ENCODE results near the gene NEK7.

DNA sequence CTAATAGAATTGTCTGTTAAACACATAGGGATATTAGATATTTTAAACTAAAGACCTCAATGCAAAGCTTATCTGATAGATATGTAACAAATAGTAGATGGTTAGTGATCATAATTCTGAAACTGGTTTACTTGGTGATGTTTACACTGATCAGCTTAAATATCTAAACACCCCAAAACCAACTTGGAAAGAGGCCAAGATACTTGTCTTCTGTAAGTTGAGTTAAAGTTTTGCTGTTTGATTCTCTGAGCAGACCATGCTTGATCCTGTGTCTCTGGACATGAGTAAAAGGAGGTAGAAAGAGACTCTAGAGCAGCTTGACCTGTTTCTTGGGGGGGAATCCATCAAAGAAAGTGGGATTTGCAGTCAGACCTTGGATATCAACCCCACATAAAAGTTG, 107.5 kb downstream of the NEK7 start:
- TF ChIP-seq POLR2A (IDR thresholded peaks at IDR 0.05) = no peak
- TF ChIP-seq, protein P1, sequence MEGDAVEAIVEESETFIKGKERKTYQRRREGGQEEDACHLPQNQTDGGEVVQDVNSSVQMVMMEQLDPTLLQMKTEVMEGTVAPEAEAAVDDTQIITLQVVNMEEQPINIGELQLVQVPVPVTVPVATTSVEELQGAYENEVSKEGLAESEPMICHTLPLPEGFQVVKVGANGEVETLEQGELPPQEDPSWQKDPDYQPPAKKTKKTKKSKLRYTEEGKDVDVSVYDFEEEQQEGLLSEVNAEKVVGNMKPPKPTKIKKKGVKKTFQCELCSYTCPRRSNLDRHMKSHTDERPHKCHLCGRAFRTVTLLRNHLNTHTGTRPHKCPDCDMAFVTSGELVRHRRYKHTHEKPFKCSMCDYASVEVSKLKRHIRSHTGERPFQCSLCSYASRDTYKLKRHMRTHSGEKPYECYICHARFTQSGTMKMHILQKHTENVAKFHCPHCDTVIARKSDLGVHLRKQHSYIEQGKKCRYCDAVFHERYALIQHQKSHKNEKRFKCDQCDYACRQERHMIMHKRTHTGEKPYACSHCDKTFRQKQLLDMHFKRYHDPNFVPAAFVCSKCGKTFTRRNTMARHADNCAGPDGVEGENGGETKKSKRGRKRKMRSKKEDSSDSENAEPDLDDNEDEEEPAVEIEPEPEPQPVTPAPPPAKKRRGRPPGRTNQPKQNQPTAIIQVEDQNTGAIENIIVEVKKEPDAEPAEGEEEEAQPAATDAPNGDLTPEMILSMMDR (IDR thresholded peaks at IDR 0.05) = no peak
- no peak for TF ChIP-seq EP300 (IDR thresholded peaks at IDR 0.05)

All from sigmoid colon (tissue), 4 donors.